GM06990 (cell line): Measurements from ENCODE around the gene ATP1A3.
"Not testable (repeated sequence)": the region's sequence is repeated elsewhere in the genome, so short reads cannot be mapped to it uniquely, and the experiment has no call there.

Experiments
- DNase-seq: peaks from one replicate; pipeline ENCODE4 v3.0.0-alpha.2; 2011; ENCODE audit not compliant: insufficient read length; ENCODE audit errors: extremely low read depth
- H3K27me3 ChIP-seq: replicated peaks from 2 replicates; pipeline ENCODE4 v1.6.0; 2011; ENCODE audit warnings: low read length; ENCODE audit not compliant: control insufficient read depth, insufficient read depth
- H3K36me3 ChIP-seq: 2 replicates; pipeline ENCODE4 v1.5.1; 2011; ENCODE audit warnings: low read length; ENCODE audit not compliant: control insufficient read depth, insufficient read depth
- H3K4me3 ChIP-seq: replicated peaks from 2 replicates; pipeline ENCODE4 v1.5.1; 2011; ENCODE audit warnings: low read depth, mild to moderate bottlenecking, control low read depth, low read length
- TF ChIP-seq, protein P1 (sequence below): IDR thresholded peaks from 2 replicates; pipeline ENCODE4 v1.5.1; 2011; ENCODE audit warnings: low read length, control low read depth, mild to moderate bottlenecking, inconsistent platforms; ENCODE audit not compliant: insufficient read depth, poor library complexity, severe bottlenecking

Gene ATP1A3

DNA sequence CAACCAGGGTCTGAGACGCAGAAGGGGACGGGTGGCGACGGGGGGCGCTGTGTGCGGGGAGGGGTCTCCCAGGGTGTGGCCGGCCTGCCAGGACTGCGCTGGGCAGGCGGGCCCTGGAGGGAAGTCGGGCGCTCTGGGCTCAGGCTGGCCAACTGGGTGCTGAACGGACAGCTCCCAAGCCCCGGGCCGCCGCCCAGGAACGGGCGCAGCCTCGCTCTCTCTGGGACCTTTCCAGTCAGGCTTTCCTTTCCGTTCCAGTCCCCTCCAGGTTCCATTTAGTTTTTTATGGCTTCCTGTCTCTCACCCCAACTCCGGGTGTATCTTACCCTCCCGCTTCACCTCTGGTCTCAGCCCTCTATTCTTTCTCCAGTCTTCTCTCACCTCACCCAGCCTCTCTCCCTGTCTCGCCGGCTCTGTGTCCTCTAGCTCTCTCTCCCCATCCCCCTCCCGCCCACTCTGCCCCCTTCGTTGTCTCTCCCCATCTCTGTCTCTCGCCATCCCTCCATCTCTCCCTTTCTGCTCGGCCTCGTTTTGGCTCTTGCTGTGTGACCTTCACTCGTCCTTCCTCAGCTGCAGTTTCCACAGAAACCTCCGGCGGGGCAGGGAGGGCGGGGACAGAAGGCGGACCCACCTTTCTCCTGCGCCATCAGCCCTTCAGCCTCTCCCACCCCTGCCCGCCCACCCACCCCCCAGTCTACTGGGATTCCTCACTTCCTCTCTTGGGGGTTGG, 3.3 kb upstream of the ATP1A3 start:
- H3K4me3 ChIP-seq, result no peak overlapping the region
- TF ChIP-seq, protein P1, sequence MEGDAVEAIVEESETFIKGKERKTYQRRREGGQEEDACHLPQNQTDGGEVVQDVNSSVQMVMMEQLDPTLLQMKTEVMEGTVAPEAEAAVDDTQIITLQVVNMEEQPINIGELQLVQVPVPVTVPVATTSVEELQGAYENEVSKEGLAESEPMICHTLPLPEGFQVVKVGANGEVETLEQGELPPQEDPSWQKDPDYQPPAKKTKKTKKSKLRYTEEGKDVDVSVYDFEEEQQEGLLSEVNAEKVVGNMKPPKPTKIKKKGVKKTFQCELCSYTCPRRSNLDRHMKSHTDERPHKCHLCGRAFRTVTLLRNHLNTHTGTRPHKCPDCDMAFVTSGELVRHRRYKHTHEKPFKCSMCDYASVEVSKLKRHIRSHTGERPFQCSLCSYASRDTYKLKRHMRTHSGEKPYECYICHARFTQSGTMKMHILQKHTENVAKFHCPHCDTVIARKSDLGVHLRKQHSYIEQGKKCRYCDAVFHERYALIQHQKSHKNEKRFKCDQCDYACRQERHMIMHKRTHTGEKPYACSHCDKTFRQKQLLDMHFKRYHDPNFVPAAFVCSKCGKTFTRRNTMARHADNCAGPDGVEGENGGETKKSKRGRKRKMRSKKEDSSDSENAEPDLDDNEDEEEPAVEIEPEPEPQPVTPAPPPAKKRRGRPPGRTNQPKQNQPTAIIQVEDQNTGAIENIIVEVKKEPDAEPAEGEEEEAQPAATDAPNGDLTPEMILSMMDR, result no peak
- H3K27me3 ChIP-seq, result peaks cover 7% of the 10 kb centered on the region
- no peak for DNase-seq
- no peaks in the 10 kb centered on the region for H3K36me3 ChIP-seq

DNA sequence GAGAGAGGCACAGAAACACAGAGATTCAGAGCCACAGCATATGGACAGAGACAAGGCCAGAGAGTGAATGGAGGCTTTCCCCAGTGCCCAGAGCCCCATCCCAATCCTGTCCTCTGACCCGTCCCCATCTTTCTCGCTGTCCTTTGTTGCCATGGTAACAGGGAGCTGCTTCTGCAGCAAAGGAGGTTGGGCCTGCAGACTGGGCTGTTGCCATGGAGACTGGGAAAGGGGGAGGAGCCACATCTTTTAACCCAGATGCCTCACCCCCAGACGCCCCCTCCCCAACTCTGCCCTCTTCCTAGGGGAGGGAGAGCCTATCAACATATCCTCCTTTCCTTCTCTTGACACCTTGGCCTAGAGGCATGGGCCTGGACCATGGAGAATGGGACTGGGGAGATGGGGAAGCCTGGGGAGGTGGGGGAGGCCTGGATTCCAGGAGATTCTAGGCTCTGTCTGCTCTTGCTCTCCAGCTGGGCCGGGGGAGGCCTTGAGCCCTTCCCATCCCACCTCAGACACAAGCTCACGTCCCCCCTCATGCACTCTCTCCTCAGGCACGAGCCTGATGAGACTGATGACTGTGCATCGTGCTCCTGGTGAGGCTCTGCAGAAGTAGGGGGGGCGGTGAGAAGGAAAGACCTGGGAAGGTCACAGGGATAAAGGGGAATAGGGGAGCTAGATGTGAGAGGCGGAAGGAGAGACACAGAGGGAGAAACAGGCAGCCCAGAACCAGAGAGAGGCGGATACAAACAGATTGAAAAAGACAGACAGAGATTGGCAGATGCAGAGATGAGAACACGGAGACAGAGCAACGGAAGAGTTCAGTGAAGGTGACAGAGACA, 2.1 kb upstream of the ATP1A3 start:
- Histone ChIP-seq H3K27me3 (peaks cover 7% of the 10 kb centered on the region), H3K4me3 (no peak overlapping the region), H3K36me3 (no peaks in the 10 kb centered on the region)
- TF ChIP-seq, protein P1, result no peak
- DNase-seq, result no peak

DNA sequence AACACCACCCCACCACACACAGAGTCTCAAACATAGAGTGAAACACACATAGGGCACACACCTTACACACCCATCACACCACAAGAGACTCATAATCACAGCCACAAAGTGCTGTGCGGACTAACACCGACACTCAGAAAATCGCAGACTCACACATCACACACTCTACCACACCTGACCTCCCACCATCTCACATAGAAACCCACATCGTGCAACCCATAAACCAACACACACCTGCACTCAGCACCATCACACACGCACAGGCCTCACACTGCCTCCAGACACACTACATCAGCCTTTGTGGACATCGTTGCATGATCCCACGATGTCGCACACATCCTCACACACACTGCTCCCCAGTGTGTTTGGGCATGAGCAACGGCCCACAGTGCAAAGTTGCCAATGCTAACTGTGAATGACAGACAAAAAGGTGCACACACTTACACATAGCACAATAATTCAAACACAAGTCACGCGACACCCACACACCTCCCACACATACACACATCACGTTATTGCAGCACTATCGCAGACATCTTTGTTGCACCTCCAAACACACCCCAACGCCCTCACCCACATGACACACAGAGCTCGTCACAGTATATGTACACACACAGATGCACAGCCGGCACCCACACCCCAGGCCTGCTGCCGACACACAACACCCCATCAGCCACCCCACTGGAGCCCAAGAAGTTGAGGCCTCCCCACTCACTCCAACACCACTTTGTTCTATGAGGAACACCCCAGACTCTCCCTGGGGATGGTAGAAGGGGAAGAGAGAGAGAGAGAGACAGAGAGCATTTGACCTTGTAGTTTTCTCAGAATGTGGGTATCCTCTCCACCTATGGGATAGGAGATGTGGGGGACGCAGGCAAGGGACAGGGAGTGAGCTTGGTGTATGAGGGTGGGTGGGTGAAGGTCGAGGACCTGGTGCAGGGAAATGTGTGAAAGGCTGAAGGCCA, 1.2 kb upstream of the ATP1A3 start:
- DNase-seq, result no peak
- Histone ChIP-seq H3K27me3 (peaks cover 4% of the 10 kb centered on the region), H3K36me3 (no peaks in the 10 kb centered on the region), H3K4me3 (no peak overlapping the region)
- TF ChIP-seq, protein P1, result no peak

DNA sequence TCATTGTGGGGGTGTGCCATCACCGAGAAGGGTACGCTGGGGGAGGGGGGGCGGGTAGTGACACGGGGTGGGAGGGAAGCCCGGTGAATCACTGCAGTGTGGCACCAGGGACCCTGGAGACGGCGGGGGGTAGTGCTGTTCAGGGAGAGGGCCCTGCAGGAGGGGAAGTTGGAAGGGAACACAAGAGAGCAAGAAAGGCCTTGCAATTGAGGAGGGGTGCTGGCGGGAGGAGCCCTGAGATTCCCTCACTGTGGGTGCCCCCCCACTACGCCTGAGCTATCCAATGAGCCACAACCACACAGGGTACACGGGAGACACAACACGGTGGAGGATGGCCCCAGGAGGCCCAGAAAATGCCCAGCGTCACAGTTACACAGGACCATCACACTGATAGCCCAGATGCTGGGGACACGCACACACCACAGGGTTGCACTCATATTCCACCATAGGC, 516 bp upstream of the ATP1A3 start:
- TF ChIP-seq, protein P1, result no peak
- no peak for DNase-seq
- no peak overlapping the region for H3K4me3 ChIP-seq

DNA sequence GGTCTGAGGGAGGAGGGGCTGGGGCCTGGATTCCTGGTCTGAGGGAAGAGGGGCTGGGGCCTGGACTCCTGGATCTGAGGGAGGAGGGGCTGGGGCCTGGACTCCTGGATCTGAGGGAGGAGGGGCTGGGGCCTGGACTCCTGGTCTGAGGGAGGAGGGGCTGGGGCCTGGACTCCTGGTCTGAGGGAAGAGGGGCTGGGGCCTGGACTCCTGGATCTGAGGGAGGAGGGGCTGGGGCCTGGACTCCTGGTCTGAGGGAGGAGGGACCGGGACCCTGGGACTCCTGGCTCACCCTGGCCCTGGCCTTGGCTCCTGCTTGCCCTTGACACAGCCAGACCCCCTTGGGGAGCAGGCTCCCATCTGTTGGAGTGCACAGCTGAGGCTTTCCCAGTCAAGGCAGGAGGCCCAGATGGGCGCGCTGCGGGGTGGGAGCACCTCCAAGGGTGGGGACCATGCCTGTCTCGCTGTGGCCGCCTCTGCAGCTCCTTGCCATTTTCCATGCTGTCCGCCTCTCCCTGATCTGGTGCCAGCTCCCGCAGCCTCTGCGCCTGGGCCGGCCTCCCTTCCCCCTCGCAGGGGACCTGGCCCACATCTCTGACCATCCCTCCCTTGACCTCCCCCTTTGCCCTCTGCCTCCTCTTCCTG, 2.0 kb downstream of the ATP1A3 start:
- not testable (repeated sequence) for DNase-seq, H3K36me3 ChIP-seq, H3K4me3 ChIP-seq, H3K27me3 ChIP-seq

More for the DNA sequence above, 516 bp upstream of the ATP1A3 start:
- Histone ChIP-seq H3K27me3 (peaks cover 4% of the 10 kb centered on the region), H3K36me3 (no peaks in the 10 kb centered on the region)
